Muscle of back (tissue), 11 donors: ENCODE data around the gene CAMK2G. TPM values are rescaled to one million over a fixed set of nuclear protein-coding genes. Genes with fewer than 3 reads are reported as not detected.
A peak's percentile ranks its signal among the peaks of the same experiment; 100 is the strongest.

Experiments
- DNase-seq, 3 donors: peaks; one replicate each; pipeline versions ENCODE4 v3.0.0 to v3.0.0-alpha.2; 2013
- polyA plus RNA-seq, 10 donors: library from polyadenylated mRNA; unstranded; fragments of 120-200 nt; gene quantifications; one replicate each; pipeline ENCODE4 v1.2.1, GENCODE V29; 2013; ENCODE audit not compliant: insufficient read length in 10 of 10

CAMK2G gene
- polyA plus RNA-seq, 10 donors: 20.6 to 33.8 (median 28.1) TPM

- no peak for DNase-seq
Measured at GRCh38 chr10:73865107-73865458, 9.3 kb downstream of the CAMK2G start.

GRCh38 chr10:73864229-73864628 is 10.1 kb downstream of the CAMK2G start:
- DNase-seq: no peak

- DNase-seq: no peak
Measured at GRCh38 chr10:73863039-73863817, 11.1 kb downstream of the CAMK2G start.

- no peak for DNase-seq
Measured at GRCh38 chr10:73862011-73862410, 12.3 kb downstream of the CAMK2G start.

GRCh38 chr10:73859784-73860491 is 14.4 kb downstream of the CAMK2G start:
- no peak for DNase-seq

GRCh38 chr10:73859428-73859783 is 14.9 kb downstream of the CAMK2G start:
- no peak for DNase-seq

GRCh38 chr10:73858750-73859427 is 15.5 kb downstream of the CAMK2G start:
- no peak for DNase-seq

GRCh38 chr10:73858013-73858708 is 16.2 kb downstream of the CAMK2G start:
- no peak for DNase-seq

GRCh38 chr10:73857446-73857845 is 16.9 kb downstream of the CAMK2G start:
- peak in 1 of 3 donors; percentile 17 for DNase-seq

GRCh38 chr10:73856261-73856660 is 18.1 kb downstream of the CAMK2G start:
- no peak for DNase-seq

GRCh38 chr10:73855413-73855812 is 18.9 kb downstream of the CAMK2G start:
- no peak for DNase-seq

- DNase-seq: no peak
Measured at GRCh38 chr10:73854310-73854709, 20.0 kb downstream of the CAMK2G start.

GRCh38 chr10:73853196-73853595 is 21.2 kb downstream of the CAMK2G start:
- no peak for DNase-seq

GRCh38 chr10:73850863-73851461 is 23.4 kb downstream of the CAMK2G start:
- DNase-seq: peak in 2 of 3 donors; percentile 43 to 86

GRCh38 chr10:73850211-73850610 is 24.1 kb downstream of the CAMK2G start:
- DNase-seq: no peak

GRCh38 chr10:73848821-73849489 is 25.4 kb downstream of the CAMK2G start:
- peak; percentile 74 to 86 (median 82) for DNase-seq

- no peak for DNase-seq
Measured at GRCh38 chr10:73847031-73847430, 27.3 kb downstream of the CAMK2G start.

GRCh38 chr10:73843261-73843660 is 31.1 kb downstream of the CAMK2G start:
- no peak for DNase-seq

GRCh38 chr10:73842349-73842748 is 32.0 kb downstream of the CAMK2G start:
- DNase-seq: no peak

- DNase-seq: no peak
Measured at GRCh38 chr10:73841526-73842285, 32.6 kb downstream of the CAMK2G start.

GRCh38 chr10:73841061-73841421 is 33.3 kb downstream of the CAMK2G start:
- no peak for DNase-seq
